ENCODE results near the gene KRT73.

DNA sequence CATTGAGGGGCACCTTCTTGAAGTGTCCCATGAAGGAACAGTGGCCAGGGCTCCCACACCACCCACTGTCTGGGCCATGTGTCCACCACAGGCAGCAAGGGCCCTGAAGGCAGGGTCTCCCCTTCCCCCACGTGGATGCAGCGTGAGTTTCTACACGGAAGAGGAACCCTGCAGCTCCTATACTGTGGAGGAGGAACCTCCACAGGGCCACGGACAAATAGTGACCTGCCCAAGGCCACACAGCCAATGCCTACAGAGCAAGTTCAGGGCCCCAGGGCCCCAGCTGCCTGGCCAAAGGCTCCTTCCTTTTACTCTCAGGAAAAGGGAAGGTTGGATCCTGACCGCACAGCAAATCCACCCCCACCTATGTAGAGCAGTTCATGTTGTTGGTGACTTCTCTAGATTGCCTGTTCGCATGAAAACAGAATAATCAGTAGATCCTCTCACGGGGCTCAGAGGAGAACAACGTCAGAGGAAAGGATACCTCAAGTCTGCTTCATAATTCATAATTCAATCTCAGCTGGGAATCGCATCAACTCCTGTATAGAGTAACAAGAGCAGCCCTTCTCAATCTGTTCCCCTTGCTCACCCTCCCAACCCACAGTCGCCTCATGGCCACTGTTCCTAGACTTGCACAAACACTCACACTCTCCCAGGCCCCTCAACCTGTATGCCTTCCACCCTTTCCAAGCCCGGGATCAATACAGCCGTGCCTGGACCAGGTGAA lies 11.1 kb upstream of the KRT73 start:
- TF ChIP-seq NR3C1 (CRISPR knock-in tag; IDR thresholded peaks at IDR 0.05) (no peak), NONO (IDR thresholded peaks at IDR 0.05; ENCODE audit: low read depth in 2 of 2, low read length in 1 of 2) (no peak), PHB (CRISPR knock-in tag; IDR thresholded peaks at IDR 0.05) (no peak), CEBPB (tag; IDR thresholded peaks at IDR 0.05) (no peak), STAT5B (CRISPR knock-in tag; IDR thresholded peaks at IDR 0.05) (no peak), SOX6 (IDR thresholded peaks at IDR 0.05) (no peak), ETV6 (IDR thresholded peaks at IDR 0.05; ENCODE audit: borderline replicate concordance in 1 of 2, low read depth in 2 of 2, low read length in 1 of 2) (no peak), ETV6 (CRISPR knock-in tag; IDR thresholded peaks at IDR 0.05; ENCODE audit: borderline replicate concordance) (no peak)
- TF ChIP-seq, protein P1, sequence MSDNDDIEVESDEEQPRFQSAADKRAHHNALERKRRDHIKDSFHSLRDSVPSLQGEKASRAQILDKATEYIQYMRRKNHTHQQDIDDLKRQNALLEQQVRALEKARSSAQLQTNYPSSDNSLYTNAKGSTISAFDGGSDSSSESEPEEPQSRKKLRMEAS (CRISPR knock-in tag; IDR thresholded peaks at IDR 0.05): no peak
